ENCODE results near the gene SRGAP1.

SRGAP1 gene

GRCh38 chr12:63916561-63917476 is 72.3 kb downstream of the SRGAP1 start:
- peak overlapping the region; percentile 63 for H3K27ac ChIP-seq (replicated peaks)
- no peaks in the 10 kb centered on the region for H3K27me3 ChIP-seq (ENCODE audit: insufficient read depth, poor library complexity, severe bottlenecking)
- H3K4me3 ChIP-seq (replicated peaks; ENCODE audit: insufficient read depth, low read length) = no peak overlapping the region
- no peak for TF ChIP-seq GABPA (IDR thresholded peaks at IDR 0.05; ENCODE audit: low read depth)
- no peak for TF ChIP-seq SPI1 (IDR thresholded peaks at IDR 0.05; ENCODE audit: borderline replicate concordance, low read depth)
- TF ChIP-seq REST (IDR thresholded peaks at IDR 0.05; ENCODE audit: insufficient replicate concordance, low read depth) = no peak
- TF ChIP-seq CTCF (IDR thresholded peaks at IDR 0.05; ENCODE audit: insufficient read depth, low read length) = no peak
- no peak for TF ChIP-seq POLR2AphosphoS5 (IDR thresholded peaks at IDR 0.05; ENCODE audit: low read depth)
- no peak for DNase-seq (ENCODE audit: low read depth in 1 of 2, low spot score in 1 of 2)

- Histone ChIP-seq H3K27ac (replicated peaks) (peak overlapping the region; percentile 63), H3K4me3 (replicated peaks; ENCODE audit: insufficient read depth, low read length) (no peak overlapping the region), H3K27me3 (ENCODE audit: insufficient read depth, poor library complexity, severe bottlenecking) (no peaks in the 10 kb centered on the region)
- no peak for TF ChIP-seq POLR2AphosphoS5 (IDR thresholded peaks at IDR 0.05; ENCODE audit: low read depth)
- no peak for TF ChIP-seq REST (IDR thresholded peaks at IDR 0.05; ENCODE audit: insufficient replicate concordance, low read depth)
- TF ChIP-seq CTCF (IDR thresholded peaks at IDR 0.05; ENCODE audit: insufficient read depth, low read length) = no peak
- no peak for TF ChIP-seq SPI1 (IDR thresholded peaks at IDR 0.05; ENCODE audit: borderline replicate concordance, low read depth)
- no peak for TF ChIP-seq GABPA (IDR thresholded peaks at IDR 0.05; ENCODE audit: low read depth)
- no peak for DNase-seq (ENCODE audit: low read depth in 1 of 2, low spot score in 1 of 2)
Observed at GRCh38 chr12:63917477-63917862, 73.0 kb downstream of the SRGAP1 start.

- Histone ChIP-seq H3K27ac (replicated peaks) (peak overlapping the region; percentile 63), H3K4me3 (replicated peaks; ENCODE audit: insufficient read depth, low read length) (no peak overlapping the region), H3K27me3 (ENCODE audit: insufficient read depth, poor library complexity, severe bottlenecking) (no peaks in the 10 kb centered on the region)
- no peak for TF ChIP-seq CTCF (IDR thresholded peaks at IDR 0.05; ENCODE audit: insufficient read depth, low read length)
- TF ChIP-seq GABPA (IDR thresholded peaks at IDR 0.05; ENCODE audit: low read depth) = 0 out of 2 replicates have a peak, but pooled peaks have one; percentile 38
- TF ChIP-seq SPI1 (IDR thresholded peaks at IDR 0.05; ENCODE audit: borderline replicate concordance, low read depth) = no peak
- peak; percentile 49; the same call in 1 of the 2 replicates for TF ChIP-seq POLR2AphosphoS5 (IDR thresholded peaks at IDR 0.05; ENCODE audit: low read depth)
- peak; percentile 56 for TF ChIP-seq REST (IDR thresholded peaks at IDR 0.05; ENCODE audit: insufficient replicate concordance, low read depth)
- DNase-seq (ENCODE audit: low read depth in 1 of 2, low spot score in 1 of 2) = peak; percentile 85 to 94
Observed at GRCh38 chr12:63917864-63918799, 73.6 kb downstream of the SRGAP1 start.

Data from HL-60 (cell line).